GM18907 (cell line): ENCODE results near the gene DYNLRB2.

ENCODE experiments used
- ATAC-seq: cut with Tn5 transposase; IDR thresholded peaks from one replicate; pipeline ENCODE4 v1.9.1; 2021; ENCODE audit warnings: mild to moderate bottlenecking, moderate library complexity; ENCODE audit not compliant: unreplicated experiment

DYNLRB2 gene

DNA sequence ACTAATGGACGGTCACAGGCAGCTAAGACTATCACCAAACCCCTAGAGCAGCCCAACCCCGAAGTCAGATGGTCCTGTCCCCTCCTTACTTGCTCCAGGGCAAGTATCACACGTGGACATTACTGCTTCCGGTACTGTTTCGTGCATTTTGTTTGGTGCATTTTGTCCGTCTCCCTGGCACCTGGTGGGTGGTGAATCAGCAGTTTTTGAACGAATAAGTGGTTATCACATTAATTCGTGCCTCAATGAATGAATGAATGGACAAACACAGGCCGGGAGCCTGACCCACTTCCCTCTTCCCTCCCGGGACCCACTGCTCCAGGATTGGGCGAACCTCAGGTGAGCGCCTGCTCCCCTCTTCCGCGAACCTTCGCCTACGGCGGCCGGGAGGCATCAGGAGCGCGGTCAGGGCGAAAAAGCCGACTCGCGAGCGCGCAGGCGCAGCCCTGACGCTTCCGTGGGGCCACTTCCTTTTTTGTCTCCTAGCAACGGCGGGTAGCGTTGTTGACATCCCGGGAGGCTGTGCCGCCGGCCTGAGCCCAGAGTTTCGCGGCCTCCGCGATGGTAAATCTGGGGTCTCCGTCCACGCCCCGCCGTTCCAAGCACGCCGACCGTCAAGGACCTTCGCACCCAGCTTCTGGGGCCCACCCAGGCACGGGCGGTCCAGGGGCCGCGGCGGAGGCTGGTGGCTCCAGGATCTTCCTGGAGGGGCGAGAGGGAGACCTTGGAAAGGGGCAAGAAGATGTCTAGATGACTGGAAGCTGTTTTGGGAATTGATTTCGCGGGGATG, at the start of gene DYNLRB2:
TSS of gene DYNLRB2 (plus strand) at position 478 of the 790 bp plus-strand sequence. CDS start at position 562, 84 bp downstream.
- peak; percentile 94 for ATAC-seq

DNA sequence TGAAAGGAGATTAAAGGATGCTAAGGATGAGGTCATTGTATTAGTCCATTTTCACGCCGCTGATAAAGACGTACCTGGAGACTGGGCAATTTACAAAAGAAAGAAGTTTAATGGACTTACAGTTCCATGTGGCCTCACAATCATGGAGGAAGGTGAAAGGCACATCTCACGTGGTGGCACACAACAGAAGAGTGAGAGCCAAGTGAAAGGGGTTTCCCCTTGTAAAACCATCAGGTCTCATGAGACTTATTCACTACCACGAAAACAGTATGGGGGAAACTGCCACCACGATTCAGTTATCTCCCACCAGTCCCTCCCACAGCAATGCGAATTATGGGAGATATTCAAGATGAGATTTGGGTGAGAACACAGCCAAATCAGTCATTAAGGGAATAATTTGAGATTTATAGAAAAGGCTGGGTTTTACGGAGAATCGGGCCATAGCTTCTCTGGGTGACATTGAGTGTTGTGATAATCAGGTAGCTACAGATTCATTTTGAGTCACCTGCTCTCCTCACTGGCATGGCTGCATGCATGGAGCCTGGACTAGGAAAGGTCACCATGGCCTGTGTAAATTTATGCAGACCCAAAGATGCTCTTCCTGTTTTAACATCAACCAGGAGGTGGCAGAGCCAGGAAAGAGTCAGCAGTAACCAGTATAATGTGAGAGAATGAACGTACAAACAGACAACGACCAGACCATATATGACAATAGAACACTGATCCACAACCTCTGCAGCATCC, 40.5 kb upstream of the DYNLRB2 start:
- no peak for ATAC-seq

DNA sequence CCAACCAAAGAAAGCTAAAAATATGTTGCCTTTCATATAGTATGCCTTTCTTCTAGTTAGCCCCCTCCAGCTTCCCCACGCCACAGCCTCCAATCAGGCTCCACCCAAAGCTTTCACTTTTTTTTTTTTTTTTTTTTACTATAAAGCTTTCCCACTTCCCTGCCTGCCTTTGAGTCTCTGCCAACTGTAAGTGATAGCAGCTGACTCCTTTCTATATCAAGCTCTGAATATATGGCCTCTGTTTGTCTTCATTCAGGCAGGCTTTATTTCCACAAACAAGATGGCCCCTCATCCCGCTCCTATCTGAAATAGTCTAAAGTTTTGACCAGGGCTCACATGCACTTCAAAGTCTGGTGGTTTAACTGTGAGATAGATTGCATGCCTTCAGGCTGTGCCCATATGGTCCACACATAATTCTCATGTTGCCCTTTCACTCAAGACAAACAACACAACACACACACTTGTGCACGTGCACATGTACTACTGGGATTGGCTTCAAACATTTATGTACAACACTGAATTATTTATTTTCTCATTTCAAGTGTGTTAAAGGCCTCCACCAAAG, 39.8 kb upstream of the DYNLRB2 start:
- no peak for ATAC-seq

DNA sequence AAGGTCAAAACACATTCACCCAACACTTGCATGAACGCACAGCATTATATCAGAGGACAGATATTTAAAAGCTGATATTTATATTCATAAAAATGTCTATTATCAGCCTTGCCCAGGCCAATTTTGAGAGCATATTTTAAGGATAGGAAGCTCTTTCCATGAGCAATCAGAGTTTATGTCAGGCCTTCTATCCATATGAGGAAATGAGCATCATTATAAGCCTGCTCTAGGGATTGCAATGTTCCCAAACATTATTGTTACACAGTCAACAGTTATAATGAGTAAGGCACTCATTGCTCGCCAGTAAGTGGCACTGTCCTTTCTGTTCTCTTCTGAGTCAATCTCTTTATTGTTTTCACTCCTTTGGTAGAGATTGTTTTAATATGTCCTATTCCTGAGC, 37.7 kb upstream of the DYNLRB2 start:
- ATAC-seq = no peak

DNA sequence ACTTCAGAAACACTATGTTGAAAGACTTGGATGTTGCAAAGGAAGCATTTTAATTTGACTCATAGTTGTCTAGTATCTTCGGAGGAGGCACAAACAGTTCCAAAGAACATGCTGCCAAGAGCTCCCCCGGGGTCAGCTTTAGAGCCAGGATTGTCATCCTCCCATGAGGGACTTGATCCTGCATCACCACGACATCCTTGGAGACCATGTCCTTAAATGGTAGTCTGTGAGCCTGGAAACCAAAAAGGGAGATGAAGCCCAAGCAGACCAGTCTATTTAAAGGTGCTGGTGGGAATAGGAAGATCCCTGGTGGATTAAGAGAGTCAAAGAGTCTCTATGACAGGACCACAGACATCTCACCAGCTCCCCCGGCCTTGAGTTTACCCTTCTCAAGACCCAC, 33.3 kb upstream of the DYNLRB2 start:
- ATAC-seq = no peak

DNA sequence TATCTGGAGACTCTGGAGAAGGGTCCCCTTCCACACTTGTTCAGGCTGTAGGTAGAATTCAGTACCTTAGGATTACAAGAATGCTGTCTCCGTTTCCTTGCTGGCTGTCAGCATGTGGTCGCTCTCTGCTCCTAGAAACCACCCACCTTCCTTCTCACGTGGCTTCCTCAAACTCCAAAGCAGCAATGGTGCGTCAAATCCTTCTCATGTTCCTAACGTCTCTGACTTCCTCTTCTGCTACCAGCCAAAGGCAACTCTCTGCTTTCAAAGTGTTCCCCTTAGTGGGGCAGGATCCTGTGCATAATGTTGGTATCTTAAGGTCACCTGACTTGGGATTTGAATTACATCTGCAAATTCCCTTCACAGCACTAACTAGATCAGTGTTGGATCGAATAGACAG, 30.9 kb upstream of the DYNLRB2 start:
- ATAC-seq = no peak

DNA sequence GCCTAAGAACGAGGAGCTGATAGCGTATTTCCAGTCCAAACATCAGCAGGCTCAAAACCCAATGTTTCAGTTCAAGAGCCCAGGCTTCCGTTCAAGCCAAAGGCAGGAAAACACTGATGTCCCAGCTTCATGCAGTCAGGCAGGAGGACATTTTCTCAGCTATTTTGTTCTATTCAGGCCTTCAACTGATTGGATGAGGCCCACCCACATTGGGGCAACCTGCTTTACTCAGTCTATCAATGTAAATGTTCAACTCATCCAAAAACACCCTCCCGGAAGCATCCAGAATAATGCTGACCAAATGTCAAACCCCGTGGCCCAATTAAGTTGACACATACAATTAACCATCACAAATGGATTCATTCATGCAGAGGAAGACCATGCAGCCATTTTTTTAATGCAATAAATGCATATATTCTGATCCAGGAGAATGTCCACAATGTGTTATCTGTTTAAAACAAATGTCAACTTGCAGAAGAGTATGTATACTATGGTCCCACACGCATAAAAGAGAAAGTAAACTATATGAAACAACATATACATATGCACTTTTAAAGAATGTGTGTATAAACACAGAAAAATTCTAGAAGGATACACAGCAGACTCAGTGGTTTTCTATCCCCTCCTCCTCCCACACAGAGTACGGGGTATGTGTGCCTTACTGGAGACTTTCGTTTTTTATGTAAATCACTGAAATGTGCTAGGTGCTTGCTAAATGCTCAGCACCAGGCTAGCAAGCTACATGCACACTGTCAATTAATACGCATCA, 28.8 kb upstream of the DYNLRB2 start:
- ATAC-seq = no peak

DNA sequence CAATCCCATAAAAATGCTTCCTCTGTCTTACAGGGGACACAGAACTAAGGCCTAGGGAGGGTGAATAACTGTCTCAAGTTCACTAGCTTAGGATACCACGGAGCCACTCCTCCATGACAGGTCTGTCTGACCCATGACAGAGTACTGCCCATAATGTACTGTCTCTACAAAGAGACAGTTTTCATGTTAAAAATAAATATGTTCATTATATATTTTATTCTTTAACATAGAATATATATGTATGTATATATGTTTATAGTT, 28.3 kb upstream of the DYNLRB2 start:
- ATAC-seq = no peak

DNA sequence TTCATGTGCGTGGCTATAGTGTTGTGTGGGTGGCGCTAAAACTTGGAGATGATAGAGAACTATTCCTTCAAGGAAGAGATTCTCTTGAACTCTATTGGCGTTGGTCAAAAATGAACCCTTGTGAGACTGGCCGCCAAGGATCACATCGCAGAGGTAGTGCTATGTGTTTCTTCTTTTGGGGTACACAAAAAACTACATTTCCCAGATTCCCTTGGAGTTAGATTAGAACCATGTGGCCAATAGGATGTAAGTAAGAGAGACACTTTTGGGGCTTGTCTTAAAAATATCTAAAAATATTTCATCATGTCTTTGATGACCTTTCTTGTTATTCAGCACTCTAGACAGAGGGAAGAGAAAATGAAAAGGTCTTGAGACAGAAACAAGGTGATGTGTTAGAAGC, 25.4 kb upstream of the DYNLRB2 start:
- no peak for ATAC-seq

DNA sequence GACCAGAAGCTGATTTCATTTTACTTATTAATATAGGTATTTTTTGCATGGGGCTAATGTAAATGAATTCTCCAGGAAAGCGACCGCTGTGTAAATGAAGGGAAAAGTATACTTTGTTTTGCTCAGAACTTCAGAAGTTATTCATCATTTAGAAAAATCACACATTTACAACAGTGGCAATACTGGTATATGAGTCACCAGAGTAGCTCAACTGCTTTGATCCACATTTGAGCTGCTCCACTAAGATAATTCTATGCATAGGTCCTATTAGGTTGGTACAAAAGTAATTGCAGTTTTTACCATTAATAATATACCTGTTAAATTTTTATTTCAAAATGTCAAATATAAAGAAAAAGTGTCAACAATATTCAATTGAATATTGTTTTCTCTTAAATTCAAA, 22.9 kb upstream of the DYNLRB2 start:
- no peak for ATAC-seq

DNA sequence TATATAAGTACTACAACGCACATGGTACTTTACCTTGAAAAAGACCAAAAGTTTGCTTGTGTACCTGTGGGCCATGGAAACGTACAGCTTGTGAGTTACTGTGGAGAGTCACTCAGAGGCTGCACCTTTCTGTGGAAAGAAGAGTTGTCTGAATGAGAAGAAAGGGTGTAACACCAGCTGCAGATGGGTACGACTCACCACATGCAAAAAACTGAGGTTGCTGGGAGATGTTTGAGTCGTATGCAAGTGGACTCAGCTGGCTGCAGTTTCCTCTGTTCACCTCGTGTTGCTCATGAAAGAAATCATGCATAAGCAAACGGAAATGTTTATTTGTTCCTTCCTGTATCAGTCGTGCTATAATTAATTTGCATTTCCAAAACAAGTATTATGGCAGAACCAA, 22.4 kb upstream of the DYNLRB2 start:
- ATAC-seq = peak; percentile 71

DNA sequence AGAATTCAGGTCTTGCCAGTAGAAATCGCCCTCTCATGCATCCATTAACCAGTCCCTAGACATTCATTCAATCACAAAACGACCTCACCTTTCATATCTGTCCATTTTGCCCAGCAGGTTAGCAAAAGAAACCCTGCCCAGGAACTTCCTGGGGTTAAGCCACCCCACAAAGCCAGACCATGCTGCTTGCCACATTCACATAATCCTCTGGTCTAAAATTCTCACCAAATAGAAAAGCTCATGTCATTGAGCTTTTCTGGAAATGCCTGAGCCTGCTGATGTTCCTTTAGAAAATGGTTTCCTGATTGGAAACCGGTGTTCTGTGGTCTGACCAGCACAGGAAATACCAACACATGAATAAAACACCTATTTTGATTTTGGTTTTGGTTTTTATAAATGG, 21.6 kb upstream of the DYNLRB2 start:
- no peak for ATAC-seq

DNA sequence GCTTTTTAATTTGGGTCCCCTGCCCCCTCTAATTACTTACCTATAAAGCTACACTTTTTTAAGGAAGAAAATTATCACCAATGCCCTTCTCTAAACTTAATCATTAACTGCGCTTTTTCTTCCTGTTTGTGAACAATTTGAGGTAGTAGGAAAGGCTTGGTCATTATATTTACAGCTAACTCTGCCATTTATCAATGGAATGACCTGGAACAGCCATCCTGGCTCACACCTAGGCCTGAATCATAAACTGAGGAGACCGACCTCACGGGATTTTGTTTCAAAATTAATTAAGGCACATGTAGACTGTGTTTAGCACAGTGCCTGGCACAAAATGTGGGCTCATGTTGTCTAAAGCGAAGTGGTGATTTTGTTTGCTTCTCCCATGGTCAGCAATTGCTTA, 15.4 kb upstream of the DYNLRB2 start:
- no peak for ATAC-seq

DNA sequence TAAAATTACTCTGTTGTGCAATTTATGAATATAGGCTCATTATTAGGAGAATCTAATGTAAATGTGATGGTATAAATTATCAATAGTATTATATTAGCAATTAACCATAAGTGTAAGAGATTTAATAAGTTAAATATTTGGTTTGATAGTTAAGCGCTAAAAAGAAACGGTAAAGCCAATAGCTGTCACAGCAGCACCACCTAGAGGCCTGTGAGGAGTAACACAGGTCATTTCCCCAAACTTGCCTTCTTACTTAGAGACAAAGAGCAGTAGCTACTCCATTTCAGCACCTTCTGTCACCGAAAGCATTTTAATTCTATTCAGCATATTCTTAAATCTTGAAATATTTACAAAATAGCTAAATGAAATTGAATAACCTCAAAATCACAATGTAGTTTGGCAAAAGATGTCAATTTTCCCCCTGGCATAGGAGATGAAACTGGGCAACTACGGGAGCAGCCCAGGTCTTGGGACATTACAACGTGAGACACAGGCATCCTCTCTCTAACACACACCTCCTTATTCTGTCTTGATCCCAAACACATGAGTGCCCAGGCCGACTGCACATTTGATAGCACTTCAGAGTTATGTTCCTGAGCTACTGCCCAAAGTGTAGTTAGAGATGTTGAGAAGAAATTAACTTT, 14.3 kb upstream of the DYNLRB2 start:
- ATAC-seq = no peak

DNA sequence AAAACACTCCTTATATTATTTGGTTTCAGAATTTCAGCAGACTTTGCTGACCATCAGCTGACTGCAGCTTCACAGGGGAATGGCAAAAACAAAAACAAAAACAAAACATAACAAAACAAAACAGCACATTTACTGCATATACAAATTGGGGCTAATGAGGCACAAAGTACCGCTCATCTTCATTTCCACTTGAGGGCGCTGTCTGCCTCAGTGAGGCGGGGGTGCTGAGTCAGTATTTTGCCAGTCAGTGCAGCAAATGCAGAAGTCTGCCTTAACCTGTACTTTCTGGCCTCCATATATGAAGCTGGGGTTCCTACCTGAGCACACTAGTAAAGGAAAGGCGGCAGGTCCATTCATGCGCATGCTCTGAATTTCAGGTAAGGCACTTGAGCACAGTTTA, 13.5 kb upstream of the DYNLRB2 start:
- no peak for ATAC-seq

DNA sequence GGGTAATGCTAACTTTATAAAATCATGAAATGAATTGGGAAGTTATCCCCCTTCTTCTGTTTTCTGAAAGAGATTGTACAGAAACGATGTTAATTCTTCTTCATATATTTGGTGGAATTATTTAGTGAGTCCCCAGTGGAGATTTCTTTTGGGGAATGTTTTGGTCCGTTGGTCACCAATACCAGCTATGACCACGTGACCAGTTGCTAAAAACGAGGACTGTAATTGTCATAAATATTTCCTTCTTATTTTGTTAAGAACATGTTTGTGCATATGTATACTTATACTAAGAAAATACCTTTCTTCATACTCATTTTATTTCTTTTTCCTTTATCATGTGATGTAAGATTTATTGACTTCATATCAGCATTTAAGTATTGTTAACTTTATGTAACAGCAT, 10.3 kb upstream of the DYNLRB2 start:
- ATAC-seq = no peak

DNA sequence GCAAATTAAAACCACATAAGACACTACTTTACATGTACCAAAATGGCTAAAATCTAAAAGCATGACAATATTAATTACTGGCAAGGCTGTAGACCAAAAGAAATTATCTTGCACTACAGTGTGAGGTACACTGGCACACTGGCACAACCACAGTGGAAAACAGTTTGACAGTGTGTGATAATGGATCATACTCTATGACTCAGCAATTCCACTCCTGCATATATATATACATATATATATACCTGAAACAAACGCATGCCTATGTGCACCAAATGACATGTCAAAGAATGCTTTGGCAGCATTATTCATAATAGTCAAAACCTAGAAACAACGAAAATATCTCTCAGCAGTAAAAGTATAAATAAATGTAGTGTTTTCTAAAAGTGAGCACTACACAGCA, 4.6 kb upstream of the DYNLRB2 start:
- no peak for ATAC-seq

DNA sequence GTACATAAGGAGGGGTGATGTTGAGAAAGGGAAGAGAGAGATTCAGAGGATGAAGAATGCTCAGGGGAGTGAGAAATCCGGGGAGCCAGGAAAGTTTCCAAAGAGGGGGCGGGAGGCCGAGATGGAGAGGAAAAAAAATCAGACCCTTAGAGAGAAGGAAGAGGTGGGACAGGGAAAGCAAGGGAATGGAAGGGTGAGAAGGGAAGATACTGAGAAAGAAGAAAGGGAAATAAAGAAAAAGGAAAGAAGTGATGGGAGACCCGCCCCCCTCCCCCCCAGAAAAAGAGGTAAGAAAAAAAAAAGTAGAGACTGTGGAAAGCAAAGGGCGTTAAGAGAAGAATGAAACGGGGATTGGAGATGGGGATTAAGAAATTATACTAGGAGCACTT, 507 bp downstream of the DYNLRB2 start:
- no peak for ATAC-seq

DNA sequence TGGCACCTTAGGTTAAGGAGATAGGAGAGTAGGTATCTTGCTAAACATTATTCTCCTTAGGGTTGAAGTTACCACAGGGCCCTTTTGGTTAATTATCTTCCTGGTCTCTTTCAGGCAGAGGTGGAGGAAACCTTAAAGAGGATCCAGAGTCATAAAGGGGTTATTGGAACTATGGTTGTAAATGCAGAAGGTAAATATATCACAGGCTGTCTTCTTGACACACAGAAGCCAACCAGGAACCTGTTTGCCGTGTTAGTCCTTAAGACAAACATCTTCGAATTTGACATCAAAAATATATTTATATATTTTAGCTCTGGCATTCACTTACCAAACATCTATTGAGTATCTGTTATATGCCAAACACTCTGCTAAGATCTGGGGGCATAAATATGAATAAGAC, 2.4 kb downstream of the DYNLRB2 start:
- ATAC-seq = no peak

DNA sequence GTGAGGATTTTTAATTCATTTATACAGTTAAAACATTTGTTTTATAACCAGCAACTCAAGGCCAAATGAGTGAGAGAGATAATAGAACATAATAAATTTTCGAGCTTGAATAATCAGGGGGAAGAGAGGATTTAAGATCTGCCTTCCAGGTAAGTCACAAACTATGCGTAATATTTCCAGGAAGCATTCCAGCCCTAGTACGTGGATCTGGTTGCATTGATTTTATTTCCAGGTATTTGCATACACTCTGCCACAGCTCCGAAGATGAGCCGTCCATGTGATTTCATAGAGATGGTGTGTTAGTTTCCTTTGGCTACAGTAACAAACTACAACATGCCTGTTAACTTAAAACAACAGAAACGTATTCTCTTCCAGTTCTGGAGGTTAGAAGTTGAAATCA, 3.5 kb downstream of the DYNLRB2 start:
- no peak for ATAC-seq

DNA sequence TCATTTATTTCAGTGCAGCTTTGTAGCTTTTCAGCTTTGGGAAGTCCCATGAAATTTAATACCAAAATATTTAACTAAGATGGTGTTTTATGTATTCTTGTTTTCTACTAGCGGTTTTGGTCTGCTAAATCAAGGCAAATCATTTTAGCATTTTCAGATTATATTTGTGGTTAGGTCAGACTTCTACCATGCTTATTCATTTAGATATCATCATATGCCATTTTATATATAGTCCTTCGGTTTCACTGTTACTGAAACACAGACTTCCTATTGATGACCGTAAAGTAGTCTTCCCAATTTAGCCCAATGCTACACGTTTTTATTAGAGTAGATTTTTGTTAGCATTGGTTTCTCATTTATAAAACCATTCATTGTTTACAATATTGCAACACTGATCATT, 5.5 kb downstream of the DYNLRB2 start:
- no peak for ATAC-seq
